HL-60 (cell line): ENCODE data around the gene ZNF648.

ENCODE experiments used
- DNase-seq, 2 experiments: peaks; one replicate each; pipeline ENCODE4 v3.0.0-alpha.2; 2010 to 2020; ENCODE audit warnings: low read depth in 1 of 2, low spot score in 1 of 2
- H3K27ac ChIP-seq: fragments of 250-450 bp; sonication (Bioruptor Pico); replicated peaks from 2 replicates; pipeline ENCODE4 v1.5.1; 2020; ENCODE audit warnings: mild to moderate bottlenecking, moderate library complexity
- H3K27me3 ChIP-seq: fragments of 250-450 bp; sonication (Bioruptor Pico); 2 replicates; pipeline ENCODE4 v1.5.1; 2021; ENCODE audit warnings: mild to moderate bottlenecking, moderate library complexity; ENCODE audit not compliant: insufficient read depth, poor library complexity, severe bottlenecking
- H3K4me3 ChIP-seq: replicated peaks from 2 replicates; pipeline ENCODE4 v1.5.1; 2011; ENCODE audit warnings: mild to moderate bottlenecking, control low read depth, low read length; ENCODE audit not compliant: insufficient read depth
- CTCF ChIP-seq: IDR thresholded peaks from one replicate; pipeline ENCODE4 v1.5.1; 2011; ENCODE audit warnings: low read length, control low read depth, inconsistent platforms; ENCODE audit not compliant: insufficient read depth
- GABPA ChIP-seq: IDR thresholded peaks from 2 replicates; pipeline ENCODE4 v1.6.1; 2012; ENCODE audit warnings: low read depth
- POLR2AphosphoS5 ChIP-seq: IDR thresholded peaks from 2 replicates; pipeline ENCODE4 v1.6.1; 2012; ENCODE audit warnings: low read depth
- REST ChIP-seq: IDR thresholded peaks from 2 replicates; pipeline ENCODE4 v1.6.1; 2012; ENCODE audit warnings: low read depth; ENCODE audit not compliant: insufficient replicate concordance
- SPI1 ChIP-seq: IDR thresholded peaks from 2 replicates; pipeline ENCODE4 v1.6.1; 2012; ENCODE audit warnings: low read depth, mild to moderate bottlenecking, borderline replicate concordance

The ZNF648 gene

DNA sequence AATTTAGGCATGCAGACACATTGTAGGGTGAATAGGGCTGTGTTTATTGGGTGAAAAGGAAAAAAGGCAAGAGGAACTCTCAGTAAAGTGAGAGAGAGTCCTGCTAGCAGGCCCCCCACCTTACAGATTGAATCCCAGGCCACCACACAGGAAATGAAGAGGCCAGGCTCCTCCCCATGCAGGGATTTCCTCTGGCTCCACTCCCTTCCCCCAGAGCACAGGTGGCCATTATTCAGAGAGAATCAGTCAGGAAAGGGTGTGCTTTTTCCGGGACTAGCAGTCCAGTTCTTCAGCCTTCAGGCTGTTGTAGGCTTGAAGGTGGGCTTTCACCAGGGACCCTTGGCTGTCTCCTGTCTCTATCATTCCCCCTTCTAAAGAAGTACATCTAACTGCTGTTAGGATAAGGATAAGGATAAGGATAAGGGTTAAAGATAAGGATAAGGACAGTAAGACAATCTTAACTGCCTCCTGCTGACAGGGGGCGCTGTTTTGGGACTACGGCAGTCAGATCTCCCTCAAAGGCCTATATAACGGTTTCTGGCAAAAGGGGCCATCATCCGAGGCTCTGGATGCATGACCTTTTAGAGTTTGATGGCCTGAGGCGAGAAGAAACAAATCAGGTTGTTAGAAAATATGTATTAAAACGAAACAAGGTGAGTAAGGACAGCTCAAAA, 26.3 kb downstream of the ZNF648 start:
- Histone ChIP-seq H3K4me3 (no peak overlapping the region), H3K27me3 (no peaks in the 10 kb centered on the region), H3K27ac (no peak overlapping the region)
- DNase-seq = no peak
- TF ChIP-seq POLR2AphosphoS5 (no peak), CTCF (no peak)

DNA sequence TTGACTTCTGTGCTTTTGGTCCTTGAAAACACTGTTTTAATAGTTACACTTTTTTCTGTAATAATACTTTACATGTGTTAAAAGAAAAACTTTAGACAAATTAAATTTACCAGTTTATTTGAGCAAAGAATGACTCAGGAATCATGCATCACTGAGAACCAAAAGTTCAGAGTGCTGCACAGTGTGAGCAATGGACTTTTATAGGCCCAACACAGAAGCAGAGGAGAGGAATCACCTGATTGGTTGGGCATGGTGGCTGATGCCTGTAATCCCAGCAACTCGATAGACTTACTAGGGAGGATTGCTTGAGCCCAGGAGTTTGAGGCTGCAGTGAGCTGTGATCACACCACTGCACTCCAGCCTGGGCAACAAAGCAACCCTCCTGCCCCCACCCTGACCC, 29.3 kb downstream of the ZNF648 start:
- no peak for DNase-seq
- no peak for TF ChIP-seq GABPA

DNA sequence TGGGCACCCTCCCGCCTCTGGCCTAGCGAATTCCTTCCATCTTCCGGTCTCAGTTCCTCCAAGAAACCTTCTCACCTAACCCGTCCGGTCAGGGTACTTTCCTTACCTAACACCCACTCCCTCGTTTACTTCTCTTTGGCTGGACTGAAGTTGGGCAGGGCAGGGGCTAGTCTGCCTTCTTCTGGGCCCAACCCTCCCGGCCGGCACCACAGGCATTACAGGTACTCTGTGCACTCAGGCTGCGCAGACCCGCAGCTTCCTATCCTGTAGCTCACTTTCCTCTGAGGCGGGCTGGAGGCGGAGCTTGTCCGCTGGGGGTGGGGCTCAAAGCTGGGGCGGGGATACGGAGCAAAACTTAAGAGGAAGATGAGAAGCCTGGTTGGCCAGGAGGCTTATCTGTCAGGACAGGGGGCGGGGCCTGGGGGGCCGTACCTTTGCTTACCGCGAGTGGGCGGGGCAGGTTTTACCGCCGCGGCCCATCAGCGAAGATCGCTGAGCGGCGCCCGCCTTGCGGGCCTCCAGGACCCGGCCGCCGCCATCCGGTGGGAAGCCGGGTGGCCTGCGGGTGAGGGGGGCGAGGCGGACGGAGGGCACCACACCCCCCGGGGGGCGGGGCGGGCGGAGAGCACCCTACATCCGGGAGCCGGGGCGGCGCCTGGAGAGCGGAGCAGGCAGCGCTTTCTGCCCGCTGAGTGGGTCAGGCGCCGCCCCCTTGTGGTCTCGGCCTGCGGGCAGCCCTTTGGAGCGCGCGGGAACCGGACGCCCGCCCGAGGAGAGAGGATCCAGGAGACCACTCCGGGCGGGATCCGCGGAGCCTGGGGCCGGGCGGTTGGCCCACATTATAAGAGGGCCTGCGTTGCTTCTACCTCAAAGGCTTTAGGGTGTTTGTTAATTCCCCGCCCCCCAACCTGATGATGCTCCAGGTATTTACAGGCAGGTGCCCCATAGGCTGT, 31.9 kb downstream of the ZNF648 start:
- TF ChIP-seq CTCF (no peak), REST (peak; percentile 48), SPI1 (no peak), POLR2AphosphoS5 (peak; percentile 91), GABPA (peak; percentile 31; the same call in 1 of the 2 replicates)
- peak overlapping the region; percentile 66 for H3K27ac ChIP-seq
- peak overlapping the region; percentile 53 for H3K4me3 ChIP-seq
- H3K27me3 ChIP-seq = no peaks in the 10 kb centered on the region
- peak; percentile 93 to 98 for DNase-seq

More for the DNA sequence above, 29.3 kb downstream of the ZNF648 start:
- Histone ChIP-seq H3K27me3 (no peaks in the 10 kb centered on the region), H3K4me3 (no peak overlapping the region), H3K27ac (no peak overlapping the region)

- no peaks in the 10 kb centered on the region for H3K27me3 ChIP-seq
- TF ChIP-seq SPI1 = no peak
- TF ChIP-seq CTCF = no peak
- TF ChIP-seq GABPA = no peak
- no peak for TF ChIP-seq POLR2AphosphoS5
- TF ChIP-seq REST = peak; percentile 42
- H3K4me3 ChIP-seq = peak overlapping the region; percentile 53
- peak overlapping the region; percentile 66 for H3K27ac ChIP-seq
- no peak for DNase-seq
Observed at GRCh38 chr1:182029002-182029378, 32.5 kb downstream of the ZNF648 start.
